GM11168 (cell line): ENCODE data around the gene PAX8.
"Not testable (repeated sequence)": the region's sequence is repeated elsewhere in the genome, so short reads cannot be mapped to it uniquely, and the experiment has no call there.

Experiments used
- in situ Hi-C: fragments of 300-500 bp; cut with MboI; formaldehyde crosslinking; loops from one replicate; pipeline ENCODE4 v1.12.0; 2022; ENCODE audit warnings: low sequenced_read_pairs; ENCODE audit not compliant: unreplicated experiment

Gene PAX8

GRCh38 chr2:113278742-113279139 is at the start of gene PAX8:
PAX8 (minus strand) TSS chr2:113278921; CDS start chr2:113278394, 527 bp downstream.
- in situ Hi-C loops: no loop called here

GRCh38 chr2:113328043-113328442 is 49.3 kb upstream of the PAX8 start:
- in situ Hi-C loops: no loop called here

- in situ Hi-C loops: not testable (repeated sequence)
These were observed 46.5 kb upstream of the PAX8 start for GRCh38 chr2:113325161-113325731.

- in situ Hi-C loops: no loop called here
These were observed 46.0 kb upstream of the PAX8 start for GRCh38 chr2:113324684-113325160.

- in situ Hi-C loops: not testable (repeated sequence)
These were observed 44.4 kb upstream of the PAX8 start for GRCh38 chr2:113323129-113323528.

GRCh38 chr2:113320106-113320505 is 41.4 kb upstream of the PAX8 start:
- in situ Hi-C loops: not testable (repeated sequence)

GRCh38 chr2:113318941-113319340 is 40.2 kb upstream of the PAX8 start:
- in situ Hi-C loops: not testable (repeated sequence)

GRCh38 chr2:113316085-113316484 is 37.4 kb upstream of the PAX8 start:
- in situ Hi-C loops: no loop called here

- in situ Hi-C loops: not testable (repeated sequence)
These were observed 35.9 kb upstream of the PAX8 start for GRCh38 chr2:113314663-113315062.

- in situ Hi-C loops: not testable (repeated sequence)
These were observed 35.5 kb upstream of the PAX8 start for GRCh38 chr2:113314176-113314575.

GRCh38 chr2:113311781-113312180 is 33.1 kb upstream of the PAX8 start:
- in situ Hi-C loops: not testable (repeated sequence)

- in situ Hi-C loops: not testable (repeated sequence)
These were observed 32.5 kb upstream of the PAX8 start for GRCh38 chr2:113311191-113311590.

GRCh38 chr2:113309655-113310387 is 31.1 kb upstream of the PAX8 start:
- in situ Hi-C loops: no loop called here

GRCh38 chr2:113308784-113309183 is 30.1 kb upstream of the PAX8 start:
- in situ Hi-C loops: not testable (repeated sequence)

- in situ Hi-C loops: not testable (repeated sequence)
These were observed 27.5 kb upstream of the PAX8 start for GRCh38 chr2:113306207-113306606.

GRCh38 chr2:113305749-113306148 is 27.0 kb upstream of the PAX8 start:
- in situ Hi-C loops: not testable (repeated sequence)

- in situ Hi-C loops: no loop called here
These were observed 26.4 kb upstream of the PAX8 start for GRCh38 chr2:113305146-113305545.

- in situ Hi-C loops: no loop called here
These were observed 26.0 kb upstream of the PAX8 start for GRCh38 chr2:113304702-113305101.

GRCh38 chr2:113302216-113302980 is 23.7 kb upstream of the PAX8 start:
- in situ Hi-C loops: not testable (repeated sequence)

- in situ Hi-C loops: no loop called here
These were observed 21.6 kb upstream of the PAX8 start for GRCh38 chr2:113300281-113300680.

- in situ Hi-C loops: loop anchor here (10.0 kb wide), 1 partner anchor 77 kb away; no protein-coding TSS in a partner anchor
These were observed 19.5 kb upstream of the PAX8 start for GRCh38 chr2:113298176-113298575.
